DMS79 (cell line): ENCODE data around the gene SLC38A7.
"Not testable (repeated sequence)": the region's sequence is repeated elsewhere in the genome, so short reads cannot be mapped to it uniquely, and the experiment has no call there.

ENCODE experiments used
- DNase-seq: peaks from one replicate; lab custom pipeline; 2025; lab: John Stamatoyannopoulos, UW

The SLC38A7 gene

GRCh38 chr16:58678716-58679115 is 5.9 kb downstream of the SLC38A7 start:
- DNase-seq = no peak

- no peak for DNase-seq
Measured at GRCh38 chr16:58678269-58678668, 6.3 kb downstream of the SLC38A7 start.

GRCh38 chr16:58670946-58671583 is 13.5 kb downstream of the SLC38A7 start:
- DNase-seq = no peak

- DNase-seq = no peak
Measured at GRCh38 chr16:58670177-58670576, 14.4 kb downstream of the SLC38A7 start.

- DNase-seq = no peak
Measured at GRCh38 chr16:58665200-58665599, 19.4 kb downstream of the SLC38A7 start.

GRCh38 chr16:58661199-58661830 is 23.3 kb downstream of the SLC38A7 start:
- no peak for DNase-seq

GRCh38 chr16:58659911-58660310 is 24.7 kb downstream of the SLC38A7 start:
- not testable (repeated sequence) for DNase-seq

- no peak for DNase-seq
Measured at GRCh38 chr16:58658796-58659211, 25.8 kb downstream of the SLC38A7 start.

GRCh38 chr16:58656899-58657298 is 27.7 kb downstream of the SLC38A7 start:
- DNase-seq = no peak

GRCh38 chr16:58655215-58655596 is 29.4 kb downstream of the SLC38A7 start:
- DNase-seq = no peak

GRCh38 chr16:58654560-58655214 is 29.9 kb downstream of the SLC38A7 start:
- DNase-seq = no peak

GRCh38 chr16:58652741-58653140 is 31.8 kb downstream of the SLC38A7 start:
- no peak for DNase-seq

GRCh38 chr16:58651965-58652348 is 32.6 kb downstream of the SLC38A7 start:
- no peak for DNase-seq

GRCh38 chr16:58649707-58650106 is 34.9 kb downstream of the SLC38A7 start:
- no peak for DNase-seq

GRCh38 chr16:58647107-58647506 is 37.5 kb downstream of the SLC38A7 start:
- no peak for DNase-seq

GRCh38 chr16:58644765-58645487 is 39.6 kb downstream of the SLC38A7 start:
- DNase-seq = no peak

GRCh38 chr16:58644108-58644507 is 40.5 kb downstream of the SLC38A7 start:
- DNase-seq = no peak

GRCh38 chr16:58640949-58641348 is 43.6 kb downstream of the SLC38A7 start:
- no peak for DNase-seq

- no peak for DNase-seq
Measured at GRCh38 chr16:58639836-58640235, 44.7 kb downstream of the SLC38A7 start.

- DNase-seq = no peak
Measured at GRCh38 chr16:58639230-58639629, 45.3 kb downstream of the SLC38A7 start.

- no peak for DNase-seq
Measured at GRCh38 chr16:58638148-58639036, 46.2 kb downstream of the SLC38A7 start.

- not testable (repeated sequence) for DNase-seq
Measured at GRCh38 chr16:58637021-58637420, 47.5 kb downstream of the SLC38A7 start.
